CD4-positive, alpha-beta T cell (primary cell): Measurements from ENCODE around the gene BARHL2. TPM values are rescaled to one million over a fixed set of nuclear protein-coding genes. Genes with fewer than 3 reads are reported as not detected.

Experiments
- ATAC-seq: fragments of 200-7000 bp; cut with Tn5 transposase; one replicate; pipeline ENCODE4 v1.10.0; 2022; ENCODE audit warnings: mild to moderate bottlenecking; ENCODE audit not compliant: poor library complexity
- CTCF ChIA-PET: fragments of 350-600 bp; sonication (Branson Sonifier 250); formaldehyde crosslinking; loops from one replicate; lab custom pipeline; 2021; ENCODE audit warnings: antibody characterized with exemption, inconsistent platforms; lab: Charles Lee
- POLR2A ChIA-PET: fragments of 350-600 bp; sonication (Branson Sonifier 250); formaldehyde crosslinking; loops from one replicate; lab custom pipeline; 2021; ENCODE audit warnings: antibody characterized with exemption, inconsistent platforms; lab: Charles Lee
- DNase-seq, 14 experiments: peaks; one replicate each; pipeline ENCODE4 v3.0.0-alpha.2; 2013 to 2020; ENCODE audit warnings: mixed read lengths in 2 of 14
- H3K27ac ChIP-seq, 2 donors: one replicate each; pipeline versions ENCODE4 v1.5.1 to v1.7.0; 2013; ENCODE audit warnings: low read length in 2 of 2, low read depth in 1 of 2, mild to moderate bottlenecking in 1 of 2
- H3K27me3 ChIP-seq, 2 experiments: 1 replicate in 1 of 2; 2 replicates in 1 of 2; pipeline versions ENCODE4 v1.6.1 to v1.7.0; 2013; ENCODE audit warnings: low read length in 2 of 2, control low read depth in 1 of 2, mild to moderate bottlenecking in 1 of 2, moderate library complexity in 1 of 2; ENCODE audit not compliant: insufficient read depth in 2 of 2, control insufficient read depth in 1 of 2
- H3K36me3 ChIP-seq: one replicate; pipeline ENCODE4 v1.6.1; 2013; ENCODE audit warnings: low read length, control low read depth; ENCODE audit not compliant: insufficient read depth
- H3K4me1 ChIP-seq: one replicate; pipeline ENCODE4 v1.6.1; 2013; ENCODE audit warnings: low read length, control low read depth; ENCODE audit not compliant: insufficient read depth
- H3K4me3 ChIP-seq: one replicate; pipeline ENCODE4 v1.5.1; 2013; ENCODE audit warnings: mild to moderate bottlenecking, low read length, moderate library complexity
- H3K9me3 ChIP-seq, 2 experiments: 1 replicate in 1 of 2; 2 replicates in 1 of 2; pipeline versions ENCODE4 v1.6.1 to v1.7.0; 2013; ENCODE audit warnings: low read length in 2 of 2, mild to moderate bottlenecking in 2 of 2, control low read depth in 1 of 2, moderate library complexity in 1 of 2; ENCODE audit not compliant: control insufficient read depth in 1 of 2, insufficient read depth in 1 of 2
- H3K27ac Mint-ChIP-seq: one replicate; pipeline ENCODE4 v1.8.0; 2020; ENCODE audit warnings: mixed read lengths
- H3K27me3 Mint-ChIP-seq: one replicate; pipeline ENCODE4 v1.8.0; 2021; ENCODE audit warnings: mixed read lengths
- H3K36me3 Mint-ChIP-seq: one replicate; pipeline ENCODE4 v1.8.0; 2021; ENCODE audit warnings: low read depth, mixed read lengths
- H3K4me1 Mint-ChIP-seq: one replicate; pipeline ENCODE4 v1.8.0; 2021; ENCODE audit warnings: low read depth, mixed read lengths
- H3K4me3 Mint-ChIP-seq: one replicate; pipeline ENCODE4 v1.8.0; 2020; ENCODE audit warnings: mild to moderate bottlenecking, mixed read lengths
- H3K9me3 Mint-ChIP-seq: one replicate; pipeline ENCODE4 v1.8.0; 2020; ENCODE audit warnings: mixed read lengths
- CTCF ChIP-seq: fragments of 200-600 bp; IDR thresholded peaks from one replicate; pipeline ENCODE4 v1.8.0; 2022; ENCODE audit warnings: antibody characterized with exemption, mild to moderate bottlenecking
- intact Hi-C, 2 experiments: fragments of 100-400 bp; cut with DNase I in 1 of 2; cut with micrococcal nuclease in 1 of 2; formaldehyde crosslinking; loops; one replicate each; pipeline versions ENCODE4 v1.15.1 to v1.9.0; 2023 to 2025; cut with DNase I, micrococcal nuclease
- total RNA-seq, 174 experiments: library from RNA in 2 of 174; stranded (reverse) in 2 of 174; gene quantifications; one replicate each; pipeline ENCODE4 v1.2.3 and lab custom pipeline; 2021 to 2026

BARHL2 gene
- total RNA-seq, 2 experiments from 2014 or later, result not detected

GRCh38 chr1:90732136-90732535 is 15.0 kb upstream of the BARHL2 start:
- H3K36me3 Mint-ChIP-seq, result no peaks in the 10 kb centered on the region
- H3K27me3 Mint-ChIP-seq, result peaks cover 92% of the 10 kb centered on the region
- Histone ChIP-seq H3K27ac (no peak overlapping the region), H3K36me3 (no peaks in the 10 kb centered on the region), H3K27me3 (peaks cover 48 to 76% of the 10 kb centered on the region in 2 experiments), H3K4me1 (peaks cover 28% of the 10 kb centered on the region), H3K9me3 (peaks cover 9 to 19% of the 10 kb centered on the region in 2 experiments), H3K4me3 (no peak overlapping the region)
- ChIA-PET POLR2A (no interaction called here), CTCF (interaction anchor here (0.9 to 1.6 kb wide), 2 partner anchors 8 to 11 kb away, joined by 3 to 4 read pairs; no protein-coding TSS in a partner anchor)
- ATAC-seq (no peak), DNase-seq (no peak)
- intact Hi-C loops, result no loop called here
- no peak overlapping the region for H3K4me3 Mint-ChIP-seq
- no peak overlapping the region for H3K27ac Mint-ChIP-seq
- peaks cover 8% of the 10 kb centered on the region for H3K9me3 Mint-ChIP-seq
- H3K4me1 Mint-ChIP-seq, result peaks cover 32% of the 10 kb centered on the region
- TF ChIP-seq CTCF, result no peak

- no peak for DNase-seq
- Histone ChIP-seq H3K27ac (no peak overlapping the region), H3K9me3 (peaks cover 9 to 25% of the 10 kb centered on the region in 2 experiments), H3K4me3 (no peak overlapping the region), H3K27me3 (peaks cover 54 to 82% of the 10 kb centered on the region in 2 experiments), H3K4me1 (peaks cover 34% of the 10 kb centered on the region), H3K36me3 (no peaks in the 10 kb centered on the region)
- Mint-ChIP-seq H3K36me3 (no peaks in the 10 kb centered on the region), H3K4me1 (peaks cover 37% of the 10 kb centered on the region), H3K4me3 (no peak overlapping the region), H3K27ac (no peak overlapping the region), H3K9me3 (peaks cover 8% of the 10 kb centered on the region), H3K27me3 (peaks cover 94% of the 10 kb centered on the region)
- ATAC-seq, result no peak
- intact Hi-C loops, result loop anchor here in 1 of 2 experiments (2.0 kb wide), 1 partner anchor 21 kb away; no protein-coding TSS in a partner anchor
- POLR2A ChIA-PET, result no interaction called here
- TF ChIP-seq CTCF, result no peak
- CTCF ChIA-PET, result interaction anchor here (1.2 to 1.6 kb wide), 2 partner anchors 10 kb away, joined by 4 read pairs; no protein-coding TSS in a partner anchor
Measured at GRCh38 chr1:90731382-90732050, 14.4 kb upstream of the BARHL2 start.

GRCh38 chr1:90730243-90731022 is 13.3 kb upstream of the BARHL2 start:
- ATAC-seq (peak; percentile 11), DNase-seq (no peak)
- peaks cover 62 to 93% of the 10 kb centered on the region in 2 experiments for H3K27me3 ChIP-seq
- peaks cover 9 to 35% of the 10 kb centered on the region in 2 experiments for H3K9me3 ChIP-seq
- H3K4me3 ChIP-seq, result peak overlapping the region; percentile 22
- CTCF ChIA-PET, result interaction anchor here (1.2 to 1.6 kb wide), 2 partner anchors 9 to 11 kb away, joined by 4 read pairs; no protein-coding TSS in a partner anchor
- H3K36me3 Mint-ChIP-seq, result no peaks in the 10 kb centered on the region
- H3K27ac Mint-ChIP-seq, result no peak overlapping the region
- peaks cover 45% of the 10 kb centered on the region for H3K4me1 ChIP-seq
- H3K27me3 Mint-ChIP-seq, result peaks cover 98% of the 10 kb centered on the region
- H3K4me1 Mint-ChIP-seq, result peaks cover 48% of the 10 kb centered on the region
- peaks cover 8% of the 10 kb centered on the region for H3K9me3 Mint-ChIP-seq
- intact Hi-C loops, result loop anchor here in 1 of 2 experiments (2.0 kb wide), 1 partner anchor 20 kb away; no protein-coding TSS in a partner anchor
- no peak for TF ChIP-seq CTCF
- peak overlapping the region; percentile 70 for H3K4me3 Mint-ChIP-seq
- POLR2A ChIA-PET, result interaction anchor here (0.8 to 1.2 kb wide), 4 partner anchors 9 to 1587 kb away, joined by 3 to 4 read pairs (median 3); no protein-coding TSS in a partner anchor
- H3K36me3 ChIP-seq, result no peaks in the 10 kb centered on the region
- H3K27ac ChIP-seq, result no peak overlapping the region
